Erythroblast (primary cell): ENCODE measurements around the gene NKIRAS2.

Source experiments
- GATA1 ChIP-seq: IDR thresholded peaks from 2 replicates; pipeline ENCODE4 v1.6.1; 2011; ENCODE audit warnings: low read depth, mild to moderate bottlenecking, control low read depth, low read length, moderate library complexity
- POLR2A ChIP-seq: IDR thresholded peaks from 2 replicates; pipeline ENCODE4 v1.6.1; 2011; ENCODE audit warnings: mild to moderate bottlenecking, low read length

DNA sequence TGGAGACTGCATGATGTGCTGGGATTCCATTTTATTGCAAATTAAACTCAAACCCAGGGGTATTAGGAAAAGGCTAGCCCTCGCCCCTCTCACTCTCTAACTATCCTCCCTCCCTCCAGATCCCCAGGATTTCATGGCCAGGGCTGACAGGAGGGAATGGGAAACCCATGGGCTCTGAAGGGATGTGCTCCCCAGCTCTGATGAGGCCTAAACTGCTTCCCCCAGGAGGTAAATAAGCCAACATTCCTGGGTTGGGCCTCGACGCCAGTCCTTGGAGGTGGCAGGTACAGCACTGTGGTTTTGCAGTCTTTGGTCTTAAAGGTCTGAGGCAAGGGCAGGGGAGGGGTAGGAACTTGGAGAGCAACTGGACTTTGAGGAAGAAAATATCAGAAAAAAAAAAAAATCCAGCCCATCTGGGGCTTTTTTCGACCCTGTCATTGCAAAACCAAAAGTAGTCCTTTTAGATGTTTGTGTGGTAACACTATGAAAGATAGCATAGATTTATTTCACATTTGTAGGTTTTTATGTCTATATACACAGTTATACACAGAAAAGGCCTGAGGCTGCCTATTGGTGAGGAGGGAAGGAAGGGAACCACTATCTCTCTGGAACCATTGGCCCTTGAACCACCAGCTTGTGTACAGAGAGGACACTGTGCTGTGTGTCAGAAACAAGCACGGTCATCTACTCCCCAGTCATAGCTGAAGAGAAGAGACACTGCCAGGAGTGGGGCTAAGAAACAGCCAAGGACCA lies 18.5 kb downstream of the NKIRAS2 start:
- TF ChIP-seq POLR2A (no peak), GATA1 (no peak)
